Smooth muscle cell (in vitro differentiated cells): Measurements from ENCODE around the gene EBLN1. TPM values are rescaled to one million over a fixed set of nuclear protein-coding genes. Genes with fewer than 3 reads are reported as not detected.
A peak's percentile ranks its signal among the peaks of the same experiment; 100 is the strongest.

Experiments used
- DNase-seq: peaks from one replicate; lab custom pipeline; 2025; ENCODE audit not compliant: unreplicated experiment; lab: John Stamatoyannopoulos, UW
- H2AFZ ChIP-seq: fragments of 200-600 bp; sonication (generic); 2 replicates; pipeline ENCODE4 v1.6.0; 2016; ENCODE audit warnings: antibody characterized with exemption, low read depth, mild to moderate bottlenecking
- H3F3A ChIP-seq: fragments of 200-600 bp; sonication (generic); 2 replicates; pipeline ENCODE4 v1.6.0; 2017; ENCODE audit warnings: antibody characterized with exemption, low read depth
- H3K27ac ChIP-seq: fragments of 200-600 bp; sonication (generic); 2 replicates; pipeline ENCODE4 v1.5.1; 2016; ENCODE audit warnings: low read depth, mild to moderate bottlenecking
- H3K27me3 ChIP-seq: fragments of 200-600 bp; sonication (generic); 2 replicates; pipeline ENCODE4 v1.6.1; 2016; ENCODE audit warnings: low read depth, mild to moderate bottlenecking
- H3K36me3 ChIP-seq: fragments of 200-600 bp; sonication (generic); 2 replicates; pipeline ENCODE4 v1.5.1; 2016; ENCODE audit warnings: low read depth
- H3K4me1 ChIP-seq: fragments of 200-600 bp; sonication (generic); 2 replicates; pipeline ENCODE4 v1.5.1; 2016; ENCODE audit warnings: low read depth
- H3K4me2 ChIP-seq: fragments of 200-600 bp; sonication (generic); 2 replicates; pipeline ENCODE4 v1.6.0; 2016; ENCODE audit warnings: mild to moderate bottlenecking
- H3K4me3 ChIP-seq: fragments of 200-600 bp; sonication (generic); 2 replicates; pipeline ENCODE4 v1.5.1; 2016; ENCODE audit warnings: mild to moderate bottlenecking
- H3K79me2 ChIP-seq: fragments of 200-600 bp; sonication (generic); 2 replicates; pipeline ENCODE4 v1.6.0; 2016; ENCODE audit warnings: low read depth, mild to moderate bottlenecking
- H3K9ac ChIP-seq: fragments of 200-600 bp; sonication (generic); 2 replicates; pipeline ENCODE4 v1.6.0; 2016; ENCODE audit warnings: low read depth
- H3K9me3 ChIP-seq: fragments of 200-600 bp; sonication (generic); replicated peaks from 2 replicates; pipeline ENCODE4 v1.5.1; 2016; ENCODE audit warnings: low read depth
- H4K20me1 ChIP-seq: fragments of 200-600 bp; sonication (generic); 2 replicates; pipeline ENCODE4 v1.6.0; 2016; ENCODE audit warnings: low read depth
- CTCF ChIP-seq: fragments of 200-600 bp; sonication (generic); IDR thresholded peaks from 2 replicates; pipeline ENCODE4 v1.5.1; 2017; ENCODE audit warnings: borderline replicate concordance, mild to moderate bottlenecking, antibody characterized with exemption; ENCODE audit not compliant: insufficient read depth, poor library complexity, severe bottlenecking
- WGBS: methylation state at CpG from one replicate; pipeline ENCODE4 v1.1.7; 2016; ENCODE audit warnings: low lambda C conversion rate; 5-methylcytosine and 5-hydroxymethylcytosine counted together
- polyA plus RNA-seq: library from polyadenylated mRNA; unstranded; fragments of >200 nt; fragmentation: Nextera tagmentation; extraction: Ambion mirVana; gene quantifications from 2 replicates; pipeline ENCODE4 v1.2.1, GENCODE V29; 2016
- total RNA-seq: library from RNA; depleted of rRNA; stranded (reverse); fragments of >200 nt; gene quantifications from 2 replicates; pipeline ENCODE4 v1.2.3, GENCODE V29; 2014

Gene EBLN1
- total and polyA plus RNA-seq, 2 experiments from 2014 or later = not detected

GRCh38 chr10:22229802-22230157 lies 12.0 kb upstream of the EBLN1 start:
- Histone ChIP-seq H3K27ac (peak overlapping the region; percentile 24), H3F3A (peaks cover 5% of the 10 kb centered on the region), H3K4me1 (no peaks in the 10 kb centered on the region), H3K4me2 (peak overlapping the region; percentile 93), H3K27me3 (no peaks in the 10 kb centered on the region), H3K79me2 (no peaks in the 10 kb centered on the region), H3K36me3 (no peaks in the 10 kb centered on the region), H4K20me1 (no peaks in the 10 kb centered on the region), H3K9me3 (no peaks in the 10 kb centered on the region), H3K4me3 (peak overlapping the region; percentile 87), H3K9ac (peak overlapping the region; percentile 63), H2AFZ (peak overlapping the region; percentile 95)
- no peak for DNase-seq
- under 1% methylated on average over 6 of the region's 6 CpGs for WGBS
- TF ChIP-seq CTCF = no peak

DNA sequence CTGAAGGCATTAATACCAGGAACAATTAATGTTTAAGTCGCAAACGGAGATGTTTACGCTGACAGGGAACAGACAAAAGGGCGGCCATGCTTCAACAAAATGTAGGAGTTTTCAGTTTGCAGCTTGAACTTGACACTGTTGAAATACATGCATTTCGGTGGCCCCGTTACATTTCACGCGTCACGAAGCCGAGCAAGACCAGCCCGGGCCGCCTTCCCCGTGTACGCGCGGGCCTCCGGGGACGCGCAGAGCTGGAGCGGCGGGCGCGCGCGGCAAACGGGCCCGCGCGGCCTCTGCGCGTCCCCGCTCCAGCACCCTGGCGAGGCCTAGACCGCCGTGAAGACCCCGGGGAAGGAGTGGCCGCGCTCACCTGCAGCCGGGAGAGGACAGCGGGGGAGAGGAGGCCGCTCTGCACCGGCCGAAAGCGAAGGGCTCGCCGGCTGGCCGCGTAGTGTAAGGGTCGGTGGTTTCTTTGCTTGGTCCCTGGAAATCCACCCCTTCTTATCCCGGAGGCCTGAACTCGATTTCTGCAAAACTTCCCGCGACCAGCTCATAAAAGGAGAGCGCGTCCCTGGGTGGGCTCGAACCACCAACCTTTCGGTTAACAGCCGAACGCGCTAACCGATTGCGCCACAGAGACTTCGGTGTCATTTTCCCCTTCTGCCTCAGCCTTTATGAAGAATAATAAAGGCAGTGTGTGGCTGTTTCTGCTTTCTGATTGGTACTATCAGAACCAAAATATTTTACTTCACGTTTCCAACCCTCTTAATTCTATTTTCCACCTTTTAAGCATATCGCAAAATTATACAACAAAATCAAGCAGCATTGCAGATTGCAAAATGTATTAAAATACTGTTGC lies 11.4 kb upstream of the EBLN1 start:
- peak overlapping the region; percentile 63 for H3K9ac ChIP-seq
- DNase-seq = peak; percentile 72
- H3K27ac ChIP-seq = peak overlapping the region; percentile 46
- H2AFZ ChIP-seq = peak overlapping the region; percentile 95
- WGBS = under 1% methylated on average over 64 of the region's 65 CpGs
- H4K20me1 ChIP-seq = no peaks in the 10 kb centered on the region
- no peak for TF ChIP-seq CTCF
- no peaks in the 10 kb centered on the region for H3K4me1 ChIP-seq
- H3K79me2 ChIP-seq = no peaks in the 10 kb centered on the region
- H3K4me2 ChIP-seq = peak overlapping the region; percentile 93
- H3K27me3 ChIP-seq = no peaks in the 10 kb centered on the region
- no peaks in the 10 kb centered on the region for H3K36me3 ChIP-seq
- peak overlapping the region; percentile 87 for H3K4me3 ChIP-seq
- H3F3A ChIP-seq = peaks cover 5% of the 10 kb centered on the region
- H3K9me3 ChIP-seq = no peaks in the 10 kb centered on the region

DNA sequence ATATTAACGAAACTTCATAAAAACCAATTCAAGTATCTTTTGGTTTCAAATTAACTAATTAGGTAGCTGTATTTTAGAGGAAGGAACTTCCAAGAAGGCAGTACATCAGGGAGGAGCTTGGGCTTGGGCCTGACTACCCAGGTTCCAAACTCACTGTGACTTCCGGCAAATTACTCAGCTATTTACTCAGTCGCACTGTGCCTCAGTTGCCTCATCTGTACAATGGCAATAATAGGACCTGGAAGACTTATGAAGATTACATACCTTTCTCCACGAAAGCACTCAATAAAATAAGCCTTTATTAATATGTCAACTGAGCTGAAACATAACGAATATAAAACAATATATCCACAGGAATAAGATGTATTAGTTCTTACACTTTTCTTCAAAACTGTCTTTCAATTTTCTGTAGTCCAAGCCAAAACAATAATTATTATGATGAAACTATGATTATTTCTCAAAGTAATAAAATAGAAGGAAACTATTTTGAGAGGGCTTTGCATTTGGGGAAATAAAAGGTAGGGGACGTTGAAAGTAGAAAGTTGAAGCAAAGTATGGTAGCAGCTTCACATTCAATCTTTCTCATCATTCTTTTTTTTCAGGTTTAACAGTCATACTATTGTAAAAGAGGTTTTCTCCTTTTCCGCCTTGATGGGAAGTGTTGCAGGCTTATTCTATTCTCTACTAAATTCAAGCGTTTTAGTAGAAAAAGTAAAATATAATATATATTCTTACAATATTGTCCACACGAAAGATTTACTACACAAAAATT lies 10.5 kb upstream of the EBLN1 start:
- Histone ChIP-seq H3K4me1 (no peaks in the 10 kb centered on the region), H3K9me3 (no peaks in the 10 kb centered on the region), H3K9ac (peak overlapping the region; percentile 35), H3K4me2 (peak overlapping the region; percentile 93), H2AFZ (peak overlapping the region; percentile 91), H4K20me1 (no peaks in the 10 kb centered on the region), H3F3A (peaks cover 5% of the 10 kb centered on the region), H3K79me2 (no peaks in the 10 kb centered on the region), H3K4me3 (peak overlapping the region; percentile 87), H3K27me3 (no peaks in the 10 kb centered on the region), H3K27ac (peak overlapping the region; percentile 46), H3K36me3 (no peaks in the 10 kb centered on the region)
- WGBS = 58% methylated on average over 9 of the region's 9 CpGs
- DNase-seq = no peak
- no peak for TF ChIP-seq CTCF
